ENCODE data around the gene MYH13.

- TF ChIP-seq TBL1XR1 (IDR thresholded peaks at IDR 0.05; ENCODE audit: low read depth, low read length): no peak
- TF ChIP-seq EZH2 (IDR thresholded peaks at IDR 0.05; ENCODE audit: borderline replicate concordance, control insufficient read depth, low read depth, low read length): no peak
- TF ChIP-seq GATAD2B (conservative IDR thresholded peaks at IDR 0.05; ENCODE audit: low read depth): no peak
- TF ChIP-seq CTCF (IDR thresholded peaks at IDR 0.05 in 2 of 3, conservative IDR thresholded peaks at IDR 0.05 in 1 of 3; ENCODE audit: control insufficient read depth in 2 of 3, extremely low read depth in 1 of 3, insufficient read depth in 1 of 3, low read depth in 3 of 3, low read length in 3 of 3): no peak
- TF ChIP-seq POLR2AphosphoS5 (IDR thresholded peaks at IDR 0.05; ENCODE audit: low read length): no peak
- no peak for TF ChIP-seq TARDBP (IDR thresholded peaks at IDR 0.05; ENCODE audit: borderline replicate concordance)
- no peak for TF ChIP-seq RELB (IDR thresholded peaks at IDR 0.05; ENCODE audit: low read depth)
- no peak for TF ChIP-seq BCLAF1 (IDR thresholded peaks at IDR 0.05)
- no peak for TF ChIP-seq USF1 (IDR thresholded peaks at IDR 0.05; ENCODE audit: borderline replicate concordance, extremely low read length, insufficient read depth, low read depth, low read length)
- TF ChIP-seq IRF3 (IDR thresholded peaks at IDR 0.05): no peak
- no peak for TF ChIP-seq NFYA (IDR thresholded peaks at IDR 0.05; ENCODE audit: borderline replicate concordance, low read depth, low read length)
Measured at GRCh38 chr17:10305398-10305797, 67.4 kb downstream of the MYH13 start.

Measured in GM12878 (cell line).